H1 (cell line): ENCODE data around the gene ZYX. TPM values are rescaled to one million over a fixed set of nuclear protein-coding genes. Genes with fewer than 3 reads are reported as not detected.

Source experiments
- BACH1 ChIP-seq: IDR thresholded peaks from 2 replicates; pipeline ENCODE4 v1.6.1; 2012; ENCODE audit warnings: low read length, improper control_type of control experiment
- CBX5 ChIP-seq: fragments of 300-800, 300-1000 bp; sonication (generic); IDR thresholded peaks from 2 replicates; pipeline ENCODE4 v1.7.1; 2016; ENCODE audit warnings: antibody characterized with exemption, low read length, low read depth
- CBX8 ChIP-seq: fragments of 300-800, 300-1000 bp; sonication (generic); IDR thresholded peaks from 2 replicates; pipeline ENCODE4 v1.7.1; 2016; ENCODE audit warnings: low read depth, low read length, borderline replicate concordance
- EGR1 ChIP-seq: IDR thresholded peaks from 2 replicates; pipeline ENCODE4 v1.6.1; 2011; ENCODE audit warnings: low read depth, low read length, borderline replicate concordance
- EP300 ChIP-seq, 2 experiments: IDR thresholded peaks; 1 replicate in 1 of 2; 2 replicates in 1 of 2; pipeline ENCODE4 v1.6.1; 2011 to 2012; ENCODE audit warnings: low read depth in 2 of 2, low read length in 2 of 2, mild to moderate bottlenecking in 2 of 2, borderline replicate concordance in 1 of 2, inconsistent platforms in 1 of 2, moderate library complexity in 1 of 2
- EZH2 ChIP-seq: fragments of 200-600 bp; sonication (generic); IDR thresholded peaks from 2 replicates; pipeline ENCODE4 v1.7.1; 2012; ENCODE audit warnings: low read depth, mild to moderate bottlenecking, moderate library complexity, low read length, inconsistent platforms; ENCODE audit not compliant: severe bottlenecking
- GTF2F1 ChIP-seq: IDR thresholded peaks from 2 replicates; pipeline ENCODE4 v1.6.1; 2012; ENCODE audit warnings: low read depth, low read length, improper control_type of control experiment, borderline replicate concordance
- JUN ChIP-seq: IDR thresholded peaks from 2 replicates; pipeline ENCODE4 v1.6.1; 2011; ENCODE audit warnings: low read depth, mild to moderate bottlenecking, improper control_type of control experiment, low read length
- JUND ChIP-seq: IDR thresholded peaks from 2 replicates; pipeline ENCODE4 v1.6.1; 2011; ENCODE audit warnings: mild to moderate bottlenecking, improper control_type of control experiment, low read length
- KDM5A ChIP-seq: fragments of 200-600 bp; IDR thresholded peaks from 2 replicates; pipeline ENCODE4 v1.7.1; 2012; ENCODE audit warnings: mild to moderate bottlenecking, low read length, inconsistent platforms, mixed read lengths
- MAFK ChIP-seq: IDR thresholded peaks from 2 replicates; pipeline ENCODE4 v1.6.1; 2012; ENCODE audit warnings: low read depth, mild to moderate bottlenecking, improper control_type of control experiment, low read length
- NANOG ChIP-seq: IDR thresholded peaks from 2 replicates; pipeline ENCODE4 v1.6.1; 2011; ENCODE audit warnings: low read length, low read depth, mild to moderate bottlenecking, inconsistent platforms; ENCODE audit not compliant: insufficient read depth, poor library complexity, severe bottlenecking
- NRF1 ChIP-seq: IDR thresholded peaks from 2 replicates; pipeline ENCODE4 v1.6.1; 2011; ENCODE audit warnings: mild to moderate bottlenecking, low read depth, low read length, improper control_type of control experiment
- POLR2AphosphoS5 ChIP-seq: IDR thresholded peaks from 2 replicates; pipeline ENCODE4 v1.6.1; 2011; ENCODE audit warnings: low read depth, low read length
- RBBP5 ChIP-seq: IDR thresholded peaks from 2 replicates; pipeline ENCODE4 v1.7.1; 2012; ENCODE audit warnings: low read depth, mild to moderate bottlenecking, inconsistent platforms, low read length, moderate library complexity, borderline replicate concordance
- RNF2 ChIP-seq: fragments of 200-900, 300-1000 bp; sonication (generic); IDR thresholded peaks from 2 replicates; pipeline ENCODE4 v1.7.1; 2016; ENCODE audit warnings: borderline replicate concordance, low read depth, mild to moderate bottlenecking, antibody characterized with exemption, low read length; ENCODE audit not compliant: poor library complexity, severe bottlenecking; ENCODE audit errors: missing control alignments
- RXRA ChIP-seq: IDR thresholded peaks from 2 replicates; pipeline ENCODE4 v1.6.1; 2011; ENCODE audit warnings: low read depth, mild to moderate bottlenecking, low read length, moderate library complexity; ENCODE audit not compliant: insufficient read depth
- SIN3A ChIP-seq, 2 experiments: IDR thresholded peaks in 1 of 2; conservative IDR thresholded peaks in 1 of 2; 2 replicates each; pipeline ENCODE4 v1.6.1; 2011 to 2012; ENCODE audit warnings: low read length in 2 of 2, improper control_type of control experiment in 1 of 2, low read depth in 1 of 2, mild to moderate bottlenecking in 1 of 2
- SP2 ChIP-seq: IDR thresholded peaks from 2 replicates; pipeline ENCODE4 v1.6.1; 2012; ENCODE audit warnings: mild to moderate bottlenecking, low read length, inconsistent platforms
- SRF ChIP-seq: IDR thresholded peaks from 2 replicates; pipeline ENCODE4 v1.6.1; 2011; ENCODE audit warnings: mild to moderate bottlenecking, low read depth, low read length, moderate library complexity
- SUZ12 ChIP-seq: fragments of 200-600 bp; sonication (generic); IDR thresholded peaks from 2 replicates; pipeline ENCODE4 v1.6.1; 2012; ENCODE audit warnings: mild to moderate bottlenecking, inconsistent platforms, low read length, moderate library complexity, mixed read lengths
- ZNF274 ChIP-seq: IDR thresholded peaks from 2 replicates; pipeline ENCODE4 v1.7.0; 2012; ENCODE audit warnings: low read length, borderline replicate concordance; ENCODE audit errors: extremely low read depth
- polyA plus RNA-seq, 7 experiments: library from polyadenylated mRNA; depleted of rRNA in 3 of 7; stranded (reverse) in 5 of 7; unstranded in 2 of 7; fragments of >200 nt in 5 of 7; fragments of 200-250 nt in 2 of 7; gene quantifications; 1 replicate in 5 of 7; 2 replicates in 1 of 7; 4 replicates in 1 of 7; pipeline versions ENCODE4 v1.2.1 to v1.2.3, GENCODE V29; 2011 to 2013; ENCODE audit warnings: missing spikeins in 2 of 7, mixed read lengths in 2 of 7
- total RNA-seq: library from RNA; stranded (reverse); fragmentation: NEBNext Ultra II Directional; extraction: Animal tissue kit (Norgen Biotek cat#: 25700); gene quantifications from 2 replicates; pipeline ENCODE4 v1.2.1, GENCODE V29; 2021
- TF ChIP-seq, protein P1 (sequence below): IDR thresholded peaks from 2 replicates; pipeline ENCODE4 v1.6.1; 2012; ENCODE audit warnings: inconsistent platforms

Gene ZYX
- total and polyA plus RNA-seq, 2 of the 8 experiments (the other 6 are each of a cell fraction or from before 2014, with no cell fraction given) = 40.6 to 159 TPM

DNA sequence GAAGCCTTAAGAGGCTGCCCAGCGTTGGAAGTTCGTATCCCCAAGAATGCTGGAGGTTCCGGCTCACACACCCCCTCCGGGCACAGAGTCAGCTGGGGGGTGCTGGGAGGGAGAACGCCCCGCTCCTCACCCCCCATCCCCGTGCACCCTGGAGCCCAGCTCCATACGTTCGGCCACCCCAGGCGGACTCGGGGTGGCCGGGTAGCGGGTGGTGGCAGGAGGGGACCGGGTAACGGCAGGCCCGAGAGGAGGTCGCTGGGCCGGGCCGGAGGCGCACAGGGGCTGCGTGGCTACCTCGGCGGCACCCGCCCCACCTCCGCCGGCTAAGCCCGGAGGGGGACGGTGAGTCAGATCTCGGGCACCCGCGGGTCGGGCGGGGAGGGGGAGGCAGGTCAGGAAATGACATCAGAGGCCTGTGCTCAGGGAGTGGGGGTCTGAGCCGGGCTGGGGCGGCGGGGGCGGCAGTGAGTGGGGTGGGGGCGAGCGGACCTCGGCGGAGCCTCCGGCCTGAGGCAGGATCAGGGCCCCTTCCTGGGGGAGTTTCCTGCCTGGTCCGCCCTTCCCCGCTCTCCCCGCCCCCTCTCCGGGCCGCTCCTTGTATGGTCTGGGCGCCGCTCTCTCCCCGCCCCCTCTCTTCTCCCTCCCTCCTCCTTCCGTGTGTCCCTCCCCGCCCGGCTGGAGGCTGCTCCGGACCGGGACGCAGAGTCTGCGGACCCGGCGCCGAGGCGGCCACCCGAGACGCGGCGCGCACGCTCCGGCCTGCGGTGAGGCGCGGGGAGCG, at the start of gene ZYX (continued):
- TF ChIP-seq MAFK (no peak), SRF (peak; percentile 93), JUN (no peak), RNF2 (no peak), JUND (peak; percentile 76; the same call in 1 of the 2 replicates), RXRA (0 out of 2 replicates have a peak, but pooled peaks have one; percentile 32), KDM5A (no peak), POLR2AphosphoS5 (peak; percentile 39; the same call in 1 of the 2 replicates), SUZ12 (no peak), EGR1 (peak; percentile 73; the same call in 1 of the 2 replicates), NRF1 (no peak), SP2 (no peak), BACH1 (no peak), CBX5 (no peak), CBX8 (no peak), RBBP5 (no peak), EZH2 (no peak), NANOG (no peak), GTF2F1 (no peak), ZNF274 (no peak), EP300 (IDR thresholded peaks at IDR 0.05; ENCODE audit: borderline replicate concordance in 1 of 2, low read depth in 2 of 2, low read length in 2 of 2) (peak in 1 of 2 experiments; percentile 59; a peak in 1 of 3 replicates), SIN3A (conservative IDR thresholded peaks at IDR 0.05 in 1 of 2, IDR thresholded peaks at IDR 0.05 in 1 of 2; ENCODE audit: low read depth in 1 of 2, low read length in 2 of 2) (peak in 1 of 2 experiments; percentile 49; a peak in 1 of 4 replicates)
- TF ChIP-seq, protein P1, sequence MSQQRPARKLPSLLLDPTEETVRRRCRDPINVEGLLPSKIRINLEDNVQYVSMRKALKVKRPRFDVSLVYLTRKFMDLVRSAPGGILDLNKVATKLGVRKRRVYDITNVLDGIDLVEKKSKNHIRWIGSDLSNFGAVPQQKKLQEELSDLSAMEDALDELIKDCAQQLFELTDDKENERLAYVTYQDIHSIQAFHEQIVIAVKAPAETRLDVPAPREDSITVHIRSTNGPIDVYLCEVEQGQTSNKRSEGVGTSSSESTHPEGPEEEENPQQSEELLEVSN = no peak
